ENCODE results near the gene FAM221A.
A peak's percentile ranks its signal among the peaks of the same experiment; 100 is the strongest.

The FAM221A gene, protein sequence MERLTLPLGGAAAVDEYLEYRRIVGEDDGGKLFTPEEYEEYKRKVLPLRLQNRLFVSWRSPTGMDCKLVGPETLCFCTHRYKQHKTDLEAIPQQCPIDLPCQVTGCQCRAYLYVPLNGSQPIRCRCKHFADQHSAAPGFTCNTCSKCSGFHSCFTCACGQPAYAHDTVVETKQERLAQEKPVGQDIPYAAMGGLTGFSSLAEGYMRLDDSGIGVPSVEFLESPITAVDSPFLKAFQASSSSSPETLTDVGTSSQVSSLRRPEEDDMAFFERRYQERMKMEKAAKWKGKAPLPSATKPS

DNA sequence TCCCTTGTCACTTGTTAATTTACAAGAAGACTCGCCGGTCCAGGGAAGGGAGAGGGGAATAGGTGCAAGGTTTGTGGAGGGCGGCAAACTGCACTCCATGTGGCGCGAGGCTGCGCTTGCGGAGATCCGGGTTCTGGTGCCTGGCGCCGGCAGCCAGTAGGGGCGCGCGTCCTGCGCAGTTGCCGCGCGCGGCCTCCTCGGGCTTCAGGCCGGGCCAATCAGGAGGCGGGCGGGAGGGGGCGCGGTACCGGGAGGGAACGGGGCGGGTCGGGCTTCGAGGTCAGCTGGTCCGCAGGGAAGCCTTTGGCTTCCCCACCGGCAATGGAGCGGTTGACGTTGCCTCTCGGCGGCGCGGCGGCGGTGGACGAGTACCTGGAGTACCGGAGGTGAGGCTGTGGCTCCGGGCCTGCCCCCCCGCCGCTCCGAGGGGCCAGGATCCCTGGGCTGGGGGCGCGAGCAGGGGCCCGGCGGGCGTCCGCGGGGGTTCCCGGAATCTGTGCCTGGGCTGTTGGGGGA, at the start of gene FAM221A:
Gene FAM221A (plus strand): TSS at position 302 of the 516 bp plus-strand sequence. CDS start 20 bp downstream, at position 322.
- peak; percentile 45; the same call in 1 of the 2 replicates for TF ChIP-seq CSDC2 (CRISPR knock-in tag; IDR thresholded peaks at IDR 0.05)
- no peak for TF ChIP-seq ZNF565 (CRISPR knock-in tag; conservative IDR thresholded peaks at IDR 0.05; ENCODE audit: low read depth)
- TF ChIP-seq, protein P1, sequence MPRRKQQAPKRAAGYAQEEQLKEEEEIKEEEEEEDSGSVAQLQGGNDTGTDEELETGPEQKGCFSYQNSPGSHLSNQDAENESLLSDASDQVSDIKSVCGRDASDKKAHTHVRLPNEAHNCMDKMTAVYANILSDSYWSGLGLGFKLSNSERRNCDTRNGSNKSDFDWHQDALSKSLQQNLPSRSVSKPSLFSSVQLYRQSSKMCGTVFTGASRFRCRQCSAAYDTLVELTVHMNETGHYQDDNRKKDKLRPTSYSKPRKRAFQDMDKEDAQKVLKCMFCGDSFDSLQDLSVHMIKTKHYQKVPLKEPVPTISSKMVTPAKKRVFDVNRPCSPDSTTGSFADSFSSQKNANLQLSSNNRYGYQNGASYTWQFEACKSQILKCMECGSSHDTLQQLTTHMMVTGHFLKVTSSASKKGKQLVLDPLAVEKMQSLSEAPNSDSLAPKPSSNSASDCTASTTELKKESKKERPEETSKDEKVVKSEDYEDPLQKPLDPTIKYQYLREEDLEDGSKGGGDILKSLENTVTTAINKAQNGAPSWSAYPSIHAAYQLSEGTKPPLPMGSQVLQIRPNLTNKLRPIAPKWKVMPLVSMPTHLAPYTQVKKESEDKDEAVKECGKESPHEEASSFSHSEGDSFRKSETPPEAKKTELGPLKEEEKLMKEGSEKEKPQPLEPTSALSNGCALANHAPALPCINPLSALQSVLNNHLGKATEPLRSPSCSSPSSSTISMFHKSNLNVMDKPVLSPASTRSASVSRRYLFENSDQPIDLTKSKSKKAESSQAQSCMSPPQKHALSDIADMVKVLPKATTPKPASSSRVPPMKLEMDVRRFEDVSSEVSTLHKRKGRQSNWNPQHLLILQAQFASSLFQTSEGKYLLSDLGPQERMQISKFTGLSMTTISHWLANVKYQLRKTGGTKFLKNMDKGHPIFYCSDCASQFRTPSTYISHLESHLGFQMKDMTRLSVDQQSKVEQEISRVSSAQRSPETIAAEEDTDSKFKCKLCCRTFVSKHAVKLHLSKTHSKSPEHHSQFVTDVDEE (CRISPR knock-in tag; IDR thresholded peaks at IDR 0.05): 0 out of 2 replicates have a peak, but pooled peaks have one; percentile 35
- ATAC-seq: peak; percentile 98

DNA sequence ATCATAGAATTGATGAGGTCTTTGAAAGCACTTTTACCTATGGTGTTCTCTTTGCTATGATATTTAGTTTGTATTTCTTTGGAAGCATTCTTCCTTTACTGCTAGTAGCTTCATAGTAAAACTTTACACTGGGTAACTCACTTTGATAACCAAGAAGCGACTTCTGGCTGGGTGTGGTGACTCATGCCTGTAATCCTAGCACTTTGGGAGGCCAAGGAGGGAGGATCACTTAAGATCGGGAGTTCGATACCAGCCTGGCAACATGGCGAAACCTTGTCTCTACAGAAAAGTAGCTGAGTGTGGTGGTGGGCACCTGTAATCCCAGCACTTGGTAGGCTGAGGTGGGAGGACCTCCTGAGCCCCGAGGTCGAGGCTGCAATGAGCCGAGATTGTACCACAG, 46.6 kb upstream of the FAM221A start:
- TF ChIP-seq ZFP3 (CRISPR knock-in tag; IDR thresholded peaks at IDR 0.05): no peak
- TF ChIP-seq ZNF70 (CRISPR knock-in tag; IDR thresholded peaks at IDR 0.05): no peak
- no peak for TF ChIP-seq ISL1 (CRISPR knock-in tag; IDR thresholded peaks at IDR 0.05)
- no peak for TF ChIP-seq PPARA (CRISPR knock-in tag; IDR thresholded peaks at IDR 0.05; ENCODE audit: borderline replicate concordance)
- no peak for TF ChIP-seq BACH2 (CRISPR knock-in tag; IDR thresholded peaks at IDR 0.05; ENCODE audit: borderline replicate concordance)
- no peak for TF ChIP-seq TOX (CRISPR knock-in tag; IDR thresholded peaks at IDR 0.05; ENCODE audit: borderline replicate concordance)
- no peak for TF ChIP-seq ZNF8 (CRISPR knock-in tag; IDR thresholded peaks at IDR 0.05)
- TF ChIP-seq ARNTL (CRISPR knock-in tag; IDR thresholded peaks at IDR 0.05; ENCODE audit: borderline replicate concordance, low read depth): no peak
- TF ChIP-seq, protein P1 (CRISPR knock-in tag; IDR thresholded peaks at IDR 0.05): no peak
- TF ChIP-seq, protein P2, sequence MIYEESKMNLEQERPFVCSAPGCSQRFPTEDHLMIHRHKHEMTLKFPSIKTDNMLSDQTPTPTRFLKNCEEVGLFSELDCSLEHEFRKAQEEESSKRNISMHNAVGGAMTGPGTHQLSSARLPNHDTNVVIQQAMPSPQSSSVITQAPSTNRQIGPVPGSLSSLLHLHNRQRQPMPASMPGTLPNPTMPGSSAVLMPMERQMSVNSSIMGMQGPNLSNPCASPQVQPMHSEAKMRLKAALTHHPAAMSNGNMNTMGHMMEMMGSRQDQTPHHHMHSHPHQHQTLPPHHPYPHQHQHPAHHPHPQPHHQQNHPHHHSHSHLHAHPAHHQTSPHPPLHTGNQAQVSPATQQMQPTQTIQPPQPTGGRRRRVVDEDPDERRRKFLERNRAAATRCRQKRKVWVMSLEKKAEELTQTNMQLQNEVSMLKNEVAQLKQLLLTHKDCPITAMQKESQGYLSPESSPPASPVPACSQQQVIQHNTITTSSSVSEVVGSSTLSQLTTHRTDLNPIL (CRISPR knock-in tag; IDR thresholded peaks at IDR 0.05; ENCODE audit: low read depth): no peak
- no peak for TF ChIP-seq ZC3H10 (CRISPR knock-in tag; IDR thresholded peaks at IDR 0.05)
- no peak for ATAC-seq

DNA sequence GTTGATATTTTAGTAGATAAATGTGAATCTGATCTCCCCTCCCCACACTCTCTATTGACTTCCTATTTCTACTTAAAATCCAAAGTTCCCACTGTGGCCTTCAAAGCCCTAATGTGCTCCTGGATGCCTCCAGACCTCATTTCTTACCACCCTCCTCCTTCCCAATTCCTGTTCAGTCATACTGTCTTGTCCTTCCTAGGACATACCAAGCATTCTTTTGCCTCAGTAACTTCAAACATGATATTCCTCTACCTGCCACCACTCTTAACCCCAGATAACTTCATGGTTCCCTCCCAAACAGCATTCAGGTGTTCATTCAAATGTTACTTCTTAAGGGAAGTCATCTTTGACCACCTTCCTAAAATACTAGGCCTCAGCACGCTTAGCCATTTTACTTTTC, 34.2 kb upstream of the FAM221A start:
- TF ChIP-seq TCF4 (CRISPR knock-in tag; IDR thresholded peaks at IDR 0.05; ENCODE audit: borderline replicate concordance): no peak
- TF ChIP-seq ESRRG (CRISPR knock-in tag; IDR thresholded peaks at IDR 0.05): no peak
- ATAC-seq: no peak; the same call in 2 of the 3 replicates

DNA sequence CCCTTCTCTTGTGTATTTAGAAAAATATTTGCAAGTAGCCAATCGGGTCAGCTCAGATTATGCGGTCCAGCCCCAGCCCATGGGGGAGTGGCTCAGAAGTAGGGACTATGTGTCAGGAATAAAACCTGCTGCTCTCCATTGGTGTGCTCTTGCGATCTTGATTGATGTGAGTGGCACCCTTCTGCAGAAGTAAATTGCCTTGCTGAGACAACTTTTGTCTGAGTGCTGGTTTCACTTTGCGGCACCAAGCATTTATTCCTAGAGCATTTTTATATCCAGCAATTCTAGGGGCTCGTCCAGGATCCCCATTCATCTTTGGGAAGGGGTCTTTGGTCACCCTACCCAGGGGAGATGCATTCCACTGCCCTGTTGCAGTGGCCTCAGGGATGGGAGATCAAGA, 26.1 kb upstream of the FAM221A start:
- no peak for ATAC-seq
- TF ChIP-seq ZFP30 (CRISPR knock-in tag; IDR thresholded peaks at IDR 0.05) (no peak), ZNF70 (CRISPR knock-in tag; IDR thresholded peaks at IDR 0.05) (no peak), PPARA (CRISPR knock-in tag; IDR thresholded peaks at IDR 0.05; ENCODE audit: borderline replicate concordance) (no peak), ZNF565 (CRISPR knock-in tag; conservative IDR thresholded peaks at IDR 0.05; ENCODE audit: low read depth) (no peak), BACH2 (CRISPR knock-in tag; IDR thresholded peaks at IDR 0.05; ENCODE audit: borderline replicate concordance) (no peak), ISL1 (CRISPR knock-in tag; IDR thresholded peaks at IDR 0.05) (no peak), SNAI2 (CRISPR knock-in tag; IDR thresholded peaks at IDR 0.05) (no peak), ARNTL (CRISPR knock-in tag; IDR thresholded peaks at IDR 0.05; ENCODE audit: borderline replicate concordance, low read depth) (no peak)
- TF ChIP-seq, protein P3, sequence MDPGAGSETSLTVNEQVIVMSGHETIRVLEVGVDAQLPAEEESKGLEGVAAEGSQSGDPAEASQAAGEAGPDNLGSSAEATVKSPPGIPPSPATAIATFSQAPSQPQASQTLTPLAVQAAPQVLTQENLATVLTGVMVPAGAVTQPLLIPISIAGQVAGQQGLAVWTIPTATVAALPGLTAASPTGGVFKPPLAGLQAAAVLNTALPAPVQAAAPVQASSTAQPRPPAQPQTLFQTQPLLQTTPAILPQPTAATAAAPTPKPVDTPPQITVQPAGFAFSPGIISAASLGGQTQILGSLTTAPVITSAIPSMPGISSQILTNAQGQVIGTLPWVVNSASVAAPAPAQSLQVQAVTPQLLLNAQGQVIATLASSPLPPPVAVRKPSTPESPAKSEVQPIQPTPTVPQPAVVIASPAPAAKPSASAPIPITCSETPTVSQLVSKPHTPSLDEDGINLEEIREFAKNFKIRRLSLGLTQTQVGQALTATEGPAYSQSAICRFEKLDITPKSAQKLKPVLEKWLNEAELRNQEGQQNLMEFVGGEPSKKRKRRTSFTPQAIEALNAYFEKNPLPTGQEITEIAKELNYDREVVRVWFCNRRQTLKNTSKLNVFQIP (CRISPR knock-in tag; IDR thresholded peaks at IDR 0.05; ENCODE audit: borderline replicate concordance, low read depth): no peak

Data from SK-N-SH treated with all-trans-retinoic acid at 6 μM for 48 hours (cell line).